ENCODE data around the gene CD300H.
"Not testable (repeated sequence)": the region's sequence is repeated elsewhere in the genome, so short reads cannot be mapped to it uniquely, and the experiment has no call there.

The CD300H gene

GRCh38 chr17:74528491-74529199 is 38.7 kb downstream of the CD300H start:
- DNase-seq (ENCODE audit: low read depth in 3 of 3, low spot score in 1 of 3): no peak

- DNase-seq (ENCODE audit: low read depth in 3 of 3, low spot score in 1 of 3): no peak
Observed at GRCh38 chr17:74527756-74528155, 39.6 kb downstream of the CD300H start.

- DNase-seq (ENCODE audit: low read depth in 3 of 3, low spot score in 1 of 3): no peak
Observed at GRCh38 chr17:74527081-74527480, 40.2 kb downstream of the CD300H start.

- no peak for DNase-seq (ENCODE audit: low read depth in 3 of 3, low spot score in 1 of 3)
Observed at GRCh38 chr17:74526681-74527080, 40.6 kb downstream of the CD300H start.

- DNase-seq (ENCODE audit: low read depth in 3 of 3, low spot score in 1 of 3): no peak
Observed at GRCh38 chr17:74525781-74526288, 41.5 kb downstream of the CD300H start.

GRCh38 chr17:74525465-74525725 is 41.9 kb downstream of the CD300H start:
- DNase-seq (ENCODE audit: low read depth in 3 of 3, low spot score in 1 of 3): no peak

GRCh38 chr17:74524653-74525464 is 42.5 kb downstream of the CD300H start:
- DNase-seq (ENCODE audit: low read depth in 3 of 3, low spot score in 1 of 3): no peak

- DNase-seq (ENCODE audit: low read depth in 3 of 3, low spot score in 1 of 3): no peak
Observed at GRCh38 chr17:74523308-74523707, 44.0 kb downstream of the CD300H start.

- DNase-seq (ENCODE audit: low read depth in 3 of 3, low spot score in 1 of 3): no peak
Observed at GRCh38 chr17:74522381-74523105, 44.8 kb downstream of the CD300H start.

GRCh38 chr17:74521701-74522201 is 45.6 kb downstream of the CD300H start:
- DNase-seq (ENCODE audit: low read depth in 3 of 3, low spot score in 1 of 3): no peak

GRCh38 chr17:74520790-74521480 is 46.4 kb downstream of the CD300H start:
- DNase-seq (ENCODE audit: low read depth in 3 of 3, low spot score in 1 of 3): no peak

GRCh38 chr17:74520016-74520434 is 47.3 kb downstream of the CD300H start:
- DNase-seq (ENCODE audit: low read depth in 3 of 3, low spot score in 1 of 3): no peak

GRCh38 chr17:74518413-74518981 is 48.8 kb downstream of the CD300H start:
- not testable (repeated sequence) for DNase-seq (ENCODE audit: low read depth in 3 of 3, low spot score in 1 of 3)

GRCh38 chr17:74516561-74517328 is 50.6 kb downstream of the CD300H start:
- DNase-seq (ENCODE audit: low read depth in 3 of 3, low spot score in 1 of 3): no peak

GRCh38 chr17:74515941-74516340 is 51.4 kb downstream of the CD300H start:
- no peak for DNase-seq (ENCODE audit: low read depth in 3 of 3, low spot score in 1 of 3)

GRCh38 chr17:74514632-74515334 is 52.5 kb downstream of the CD300H start:
- DNase-seq (ENCODE audit: low read depth in 3 of 3, low spot score in 1 of 3): no peak

GRCh38 chr17:74513987-74514631 is 53.2 kb downstream of the CD300H start:
- DNase-seq (ENCODE audit: low read depth in 3 of 3, low spot score in 1 of 3): no peak

- DNase-seq (ENCODE audit: low read depth in 3 of 3, low spot score in 1 of 3): no peak
Observed at GRCh38 chr17:74512624-74513091, 54.7 kb downstream of the CD300H start.

GRCh38 chr17:74512036-74512435 is 55.3 kb downstream of the CD300H start:
- no peak for DNase-seq (ENCODE audit: low read depth in 3 of 3, low spot score in 1 of 3)

Data from stimulated activated CD4-positive, alpha-beta T cell treated with anti-CD3 and anti-CD28 coated beads, TNF-alpha, amount 100 ng/mL, for 1 hour (primary cell).